Measurements from ENCODE around the gene CLPTM1L.
"Not testable (repeated sequence)": the region's sequence is repeated elsewhere in the genome, so short reads cannot be mapped to it uniquely, and the experiment has no call there.

CLPTM1L gene

GRCh38 chr5:1298067-1298551 lies 46.8 kb downstream of the CLPTM1L start:
- Mint-ChIP-seq H3K9me3 (no peaks in the 10 kb centered on the region), H3K4me3 (no peak overlapping the region), H3K27ac (ENCODE audit: low read depth) (no peak overlapping the region), H3K36me3 (ENCODE audit: insufficient read depth) (no peaks in the 10 kb centered on the region), H3K4me1 (no peaks in the 10 kb centered on the region), H3K27me3 (no peaks in the 10 kb centered on the region)
- DNase-seq (ENCODE audit: low spot score in 2 of 2) (no peak), ATAC-seq (replicated peaks; ENCODE audit: extremely low read depth, poor library complexity, severe bottlenecking) (no peak)

- Mint-ChIP-seq H3K9me3 (no peaks in the 10 kb centered on the region), H3K27ac (ENCODE audit: low read depth) (no peak overlapping the region), H3K27me3 (no peaks in the 10 kb centered on the region), H3K36me3 (ENCODE audit: insufficient read depth) (peaks cover 2% of the 10 kb centered on the region), H3K4me3 (no peak overlapping the region), H3K4me1 (no peaks in the 10 kb centered on the region)
- DNase-seq (ENCODE audit: low spot score in 2 of 2) (no peak), ATAC-seq (replicated peaks; ENCODE audit: extremely low read depth, poor library complexity, severe bottlenecking) (no peak)
Measured at GRCh38 chr5:1297243-1297642, 47.7 kb downstream of the CLPTM1L start.

GRCh38 chr5:1295650-1296037 lies 49.3 kb downstream of the CLPTM1L start:
- Mint-ChIP-seq H3K9me3 (no peaks in the 10 kb centered on the region), H3K4me1 (no peaks in the 10 kb centered on the region), H3K27ac (ENCODE audit: low read depth) (no peak overlapping the region), H3K36me3 (ENCODE audit: insufficient read depth) (peaks cover 2% of the 10 kb centered on the region), H3K4me3 (peak overlapping the region; percentile 34), H3K27me3 (no peaks in the 10 kb centered on the region)
- ATAC-seq (replicated peaks; ENCODE audit: extremely low read depth, poor library complexity, severe bottlenecking) (no peak), DNase-seq (ENCODE audit: low spot score in 2 of 2) (no peak)

GRCh38 chr5:1294835-1295649 lies 49.9 kb downstream of the CLPTM1L start, which contains the start of gene TERT:
Gene TERT (minus strand): TSS chr5:1295068. CDS start chr5:1294989, 79 bp downstream.
- Mint-ChIP-seq H3K27me3 (no peaks in the 10 kb centered on the region), H3K36me3 (ENCODE audit: insufficient read depth) (peaks cover 2% of the 10 kb centered on the region), H3K4me1 (no peaks in the 10 kb centered on the region), H3K9me3 (no peaks in the 10 kb centered on the region), H3K4me3 (peak within 1 kb of the TSS; percentile 53), H3K27ac (ENCODE audit: low read depth) (no peak within 1 kb of the TSS)
- ATAC-seq (replicated peaks; ENCODE audit: extremely low read depth, poor library complexity, severe bottlenecking), result peak; percentile 14
- no peak for DNase-seq (ENCODE audit: low spot score in 2 of 2)

GRCh38 chr5:1294206-1294834 lies 50.6 kb downstream of the CLPTM1L start:
- Mint-ChIP-seq H3K27ac (ENCODE audit: low read depth) (no peak overlapping the region), H3K4me3 (no peak overlapping the region), H3K27me3 (no peaks in the 10 kb centered on the region), H3K4me1 (no peaks in the 10 kb centered on the region), H3K9me3 (no peaks in the 10 kb centered on the region), H3K36me3 (ENCODE audit: insufficient read depth) (peaks cover 2% of the 10 kb centered on the region)
- ATAC-seq (replicated peaks; ENCODE audit: extremely low read depth, poor library complexity, severe bottlenecking), result no peak
- no peak for DNase-seq (ENCODE audit: low spot score in 2 of 2)

- H3K27ac Mint-ChIP-seq (ENCODE audit: low read depth), result no peak overlapping the region
- peaks cover 2% of the 10 kb centered on the region for H3K36me3 Mint-ChIP-seq (ENCODE audit: insufficient read depth)
- DNase-seq (ENCODE audit: low spot score in 2 of 2), result no peak
- peak overlapping the region; percentile 53 for H3K4me3 Mint-ChIP-seq
- H3K27me3 Mint-ChIP-seq, result peaks cover 4% of the 10 kb centered on the region
- H3K4me1 Mint-ChIP-seq, result no peaks in the 10 kb centered on the region
- no peaks in the 10 kb centered on the region for H3K9me3 Mint-ChIP-seq
- no peak for ATAC-seq (replicated peaks; ENCODE audit: extremely low read depth, poor library complexity, severe bottlenecking)
Measured at GRCh38 chr5:1293416-1294205, 51.3 kb downstream of the CLPTM1L start.

GRCh38 chr5:1292846-1293415 lies 52.0 kb downstream of the CLPTM1L start:
- H3K27me3 Mint-ChIP-seq, result peaks cover 11% of the 10 kb centered on the region
- H3K4me1 Mint-ChIP-seq, result no peaks in the 10 kb centered on the region
- DNase-seq (ENCODE audit: low spot score in 2 of 2) (no peak), ATAC-seq (replicated peaks; ENCODE audit: extremely low read depth, poor library complexity, severe bottlenecking) (no peak)
- peaks cover 4% of the 10 kb centered on the region for H3K9me3 Mint-ChIP-seq
- H3K27ac Mint-ChIP-seq (ENCODE audit: low read depth), result no peak overlapping the region
- no peak overlapping the region for H3K4me3 Mint-ChIP-seq
- peaks cover 2% of the 10 kb centered on the region for H3K36me3 Mint-ChIP-seq (ENCODE audit: insufficient read depth)

- Mint-ChIP-seq H3K27ac (ENCODE audit: low read depth) (no peak overlapping the region), H3K27me3 (peaks cover 14% of the 10 kb centered on the region), H3K36me3 (ENCODE audit: insufficient read depth) (peaks cover 2% of the 10 kb centered on the region), H3K4me3 (no peak overlapping the region), H3K9me3 (peaks cover 5% of the 10 kb centered on the region), H3K4me1 (no peaks in the 10 kb centered on the region)
- DNase-seq (ENCODE audit: low spot score in 2 of 2) (no peak), ATAC-seq (replicated peaks; ENCODE audit: extremely low read depth, poor library complexity, severe bottlenecking) (no peak)
Measured at GRCh38 chr5:1292139-1292538, 52.8 kb downstream of the CLPTM1L start.

GRCh38 chr5:1291611-1292080 lies 53.3 kb downstream of the CLPTM1L start:
- Mint-ChIP-seq H3K4me3 (no peak overlapping the region), H3K36me3 (ENCODE audit: insufficient read depth) (peaks cover 2% of the 10 kb centered on the region), H3K27me3 (peaks cover 14% of the 10 kb centered on the region), H3K27ac (ENCODE audit: low read depth) (no peak overlapping the region), H3K9me3 (peaks cover 5% of the 10 kb centered on the region), H3K4me1 (no peaks in the 10 kb centered on the region)
- ATAC-seq (replicated peaks; ENCODE audit: extremely low read depth, poor library complexity, severe bottlenecking) (no peak), DNase-seq (ENCODE audit: low spot score in 2 of 2) (no peak)

GRCh38 chr5:1290956-1291355 lies 53.9 kb downstream of the CLPTM1L start:
- H3K36me3 Mint-ChIP-seq (ENCODE audit: insufficient read depth); H3K4me1 Mint-ChIP-seq; H3K27ac Mint-ChIP-seq (ENCODE audit: low read depth); H3K9me3 Mint-ChIP-seq; DNase-seq (ENCODE audit: low spot score in 2 of 2); ATAC-seq (replicated peaks; ENCODE audit: extremely low read depth, poor library complexity, severe bottlenecking); H3K4me3 Mint-ChIP-seq: not testable (repeated sequence)
- peaks cover 14% of the 10 kb centered on the region for H3K27me3 Mint-ChIP-seq

GRCh38 chr5:1289559-1289958 lies 55.3 kb downstream of the CLPTM1L start:
- H3K36me3 Mint-ChIP-seq (ENCODE audit: insufficient read depth); H3K4me3 Mint-ChIP-seq; ATAC-seq (replicated peaks; ENCODE audit: extremely low read depth, poor library complexity, severe bottlenecking); H3K9me3 Mint-ChIP-seq; H3K4me1 Mint-ChIP-seq; H3K27ac Mint-ChIP-seq (ENCODE audit: low read depth); DNase-seq (ENCODE audit: low spot score in 2 of 2): not testable (repeated sequence)
- H3K27me3 Mint-ChIP-seq, result peaks cover 14% of the 10 kb centered on the region

All from central memory CD8-positive, alpha-beta T cell (primary cell).